ENCODE results near the gene RGMA.

The RGMA gene

GRCh38 chr15:93001156-93001555, 87.9 kb downstream of the RGMA start:
- no peak for DNase-seq

DNA sequence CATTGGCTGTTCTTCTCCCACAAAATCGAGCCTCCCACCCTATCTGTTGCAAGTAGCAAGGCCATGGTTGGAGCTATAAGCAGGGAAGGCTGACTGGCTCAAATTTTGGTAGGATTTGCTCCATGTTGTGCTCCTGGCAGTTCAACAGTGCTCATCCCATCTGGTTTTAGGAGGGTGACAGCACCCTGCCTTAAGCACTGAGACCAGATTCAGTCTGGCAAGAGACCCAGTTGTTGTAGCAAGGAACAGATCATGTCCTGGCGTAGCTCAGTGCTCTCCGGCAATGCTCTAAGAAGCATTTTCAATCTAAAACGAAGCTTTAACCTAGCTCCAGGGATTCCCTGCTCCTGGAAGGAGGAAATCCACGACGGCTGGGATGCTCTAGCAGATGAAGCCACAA, 91.2 kb downstream of the RGMA start:
- no peak for DNase-seq

GRCh38 chr15:92992720-92993119, 96.3 kb downstream of the RGMA start:
- no peak for DNase-seq

GRCh38 chr15:92990031-92990430, 99.0 kb downstream of the RGMA start:
- no peak for DNase-seq

DNA sequence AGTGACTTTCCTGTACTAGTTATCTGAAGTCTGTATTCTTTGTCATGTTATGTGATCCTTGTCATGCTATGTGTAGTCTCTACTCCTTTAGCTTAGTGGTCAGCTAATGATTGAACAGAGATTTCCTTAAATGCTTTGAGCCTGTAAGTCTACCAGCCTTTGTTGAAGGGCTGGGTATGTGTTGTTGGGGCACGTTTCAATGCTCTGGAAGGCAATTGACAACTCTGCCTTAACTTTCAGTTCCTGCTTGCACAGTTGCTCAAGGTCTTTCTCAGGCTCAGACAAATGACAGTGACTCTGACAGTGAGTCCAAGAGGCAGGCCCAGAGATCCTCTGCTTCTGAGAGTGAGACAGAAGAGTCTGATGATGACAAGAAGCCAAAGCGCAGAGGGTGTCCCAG, 99.5 kb downstream of the RGMA start:
- no peak for DNase-seq

Measured in 8988T (cell line).